ENCODE data around the gene TRNP1. TPM values are rescaled to one million over a fixed set of nuclear protein-coding genes. Genes with fewer than 3 reads are reported as not detected.

TRNP1 gene
- polyA plus RNA-seq, 1 donor from 2014 or later, result 11.0 TPM

GRCh38 chr1:26965213-26965612 lies 28.3 kb upstream of the TRNP1 start:
- Histone ChIP-seq H3K4me2 (ENCODE audit: low read length) (no peak overlapping the region), H2AFZ (ENCODE audit: low read depth, low read length) (no peak overlapping the region), H3K79me2 (replicated peaks; ENCODE audit: insufficient read depth, low read length) (no peaks in the 10 kb centered on the region), H3K9ac (ENCODE audit: low read length) (no peak overlapping the region), H3K36me3 (ENCODE audit: insufficient read depth, low read length) (no peaks in the 10 kb centered on the region), H4K20me1 (ENCODE audit: insufficient read depth) (no peaks in the 10 kb centered on the region), H3K9me3 (ENCODE audit: low read length) (no peaks in the 10 kb centered on the region), H3K9me2 (ENCODE audit: insufficient read depth, low read length) (no peaks in the 10 kb centered on the region), H3F3A (ENCODE audit: insufficient read depth, low read length, poor library complexity, severe bottlenecking) (no peaks in the 10 kb centered on the region), H3K27me3 (ENCODE audit: insufficient read depth, low read depth, low read length) (peaks cover 28% of the 10 kb centered on the region), H3K27ac (ENCODE audit: low read length) (no peak overlapping the region), H3K4me3 (ENCODE audit: low read length) (no peak overlapping the region)
- TF ChIP-seq CTCF (IDR thresholded peaks at IDR 0.05; ENCODE audit: poor library complexity, severe bottlenecking) (no peak), RAD21 (conservative IDR thresholded peaks at IDR 0.05) (no peak), MXI1 (conservative IDR thresholded peaks at IDR 0.05; ENCODE audit: poor library complexity, severe bottlenecking) (no peak), EZH2 (IDR thresholded peaks at IDR 0.05; ENCODE audit: borderline replicate concordance, insufficient read depth, low read length, poor library complexity, severe bottlenecking) (no peak), REST (IDR thresholded peaks at IDR 0.05; ENCODE audit: borderline replicate concordance) (no peak), SMC3 (conservative IDR thresholded peaks at IDR 0.05; ENCODE audit: poor library complexity) (no peak), TAF1 (IDR thresholded peaks at IDR 0.05; ENCODE audit: low read depth) (no peak), EP300 (conservative IDR thresholded peaks at IDR 0.05; ENCODE audit: poor library complexity, severe bottlenecking) (no peak), POLR2AphosphoS5 (IDR thresholded peaks at IDR 0.05) (no peak)

GRCh38 chr1:26965628-26966027 lies 27.9 kb upstream of the TRNP1 start:
- no peak overlapping the region for H3K4me2 ChIP-seq (ENCODE audit: low read length)
- no peak overlapping the region for H3K4me3 ChIP-seq (ENCODE audit: low read length)
- H3K27me3 ChIP-seq (ENCODE audit: insufficient read depth, low read depth, low read length), result peaks cover 24% of the 10 kb centered on the region
- no peaks in the 10 kb centered on the region for H3K36me3 ChIP-seq (ENCODE audit: insufficient read depth, low read length)
- no peaks in the 10 kb centered on the region for H4K20me1 ChIP-seq (ENCODE audit: insufficient read depth)
- no peak for TF ChIP-seq RAD21 (conservative IDR thresholded peaks at IDR 0.05)
- no peak for TF ChIP-seq EP300 (conservative IDR thresholded peaks at IDR 0.05; ENCODE audit: poor library complexity, severe bottlenecking)
- no peak for TF ChIP-seq TAF1 (IDR thresholded peaks at IDR 0.05; ENCODE audit: low read depth)
- no peak for TF ChIP-seq SMC3 (conservative IDR thresholded peaks at IDR 0.05; ENCODE audit: poor library complexity)
- no peak for TF ChIP-seq MXI1 (conservative IDR thresholded peaks at IDR 0.05; ENCODE audit: poor library complexity, severe bottlenecking)
- TF ChIP-seq REST (IDR thresholded peaks at IDR 0.05; ENCODE audit: borderline replicate concordance), result no peak
- no peak for TF ChIP-seq EZH2 (IDR thresholded peaks at IDR 0.05; ENCODE audit: borderline replicate concordance, insufficient read depth, low read length, poor library complexity, severe bottlenecking)
- TF ChIP-seq POLR2AphosphoS5 (IDR thresholded peaks at IDR 0.05), result no peak
- TF ChIP-seq CTCF (IDR thresholded peaks at IDR 0.05; ENCODE audit: poor library complexity, severe bottlenecking), result no peak
- H2AFZ ChIP-seq (ENCODE audit: low read depth, low read length), result no peak overlapping the region
- H3K27ac ChIP-seq (ENCODE audit: low read length), result no peak overlapping the region
- no peaks in the 10 kb centered on the region for H3K9me3 ChIP-seq (ENCODE audit: low read length)
- no peak overlapping the region for H3K9ac ChIP-seq (ENCODE audit: low read length)
- no peaks in the 10 kb centered on the region for H3F3A ChIP-seq (ENCODE audit: insufficient read depth, low read length, poor library complexity, severe bottlenecking)
- H3K9me2 ChIP-seq (ENCODE audit: insufficient read depth, low read length), result no peaks in the 10 kb centered on the region
- no peaks in the 10 kb centered on the region for H3K79me2 ChIP-seq (replicated peaks; ENCODE audit: insufficient read depth, low read length)
